Hepatocyte (in vitro differentiated cells): ENCODE measurements around the gene XRCC4.

Experiments used
- CTCF ChIP-seq: fragments of 200-600 bp; sonication (generic); IDR thresholded peaks from 2 replicates; pipeline ENCODE4 v1.5.1; 2016; ENCODE audit warnings: antibody characterized with exemption, mild to moderate bottlenecking; ENCODE audit not compliant: poor library complexity
- EZH2phosphoT487 ChIP-seq: fragments of 200-600 bp; sonication (generic); IDR thresholded peaks from one replicate; pipeline ENCODE4 v1.6.1; 2018; ENCODE audit warnings: antibody characterized with exemption, mild to moderate bottlenecking, low read depth, moderate library complexity; ENCODE audit not compliant: unreplicated experiment, severe bottlenecking

DNA sequence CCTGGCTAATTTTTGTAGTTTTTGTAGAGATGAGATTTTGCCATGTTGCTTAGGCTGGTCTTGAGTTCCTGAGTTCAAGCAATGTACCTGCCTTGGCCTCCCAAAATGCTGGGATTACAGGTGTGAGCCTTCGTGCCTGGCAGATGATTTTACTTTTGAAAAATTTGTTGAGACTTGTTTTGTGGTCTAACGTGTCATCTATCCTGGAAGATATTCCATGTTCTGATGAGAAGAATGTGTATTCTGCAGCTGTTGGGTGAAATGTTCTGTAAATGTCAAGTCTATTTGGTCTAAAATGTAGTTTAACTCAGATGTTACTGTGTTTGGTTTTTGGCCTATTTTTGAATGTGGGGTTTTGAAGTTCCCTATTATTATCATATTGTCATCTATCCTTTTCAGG, 145.6 kb downstream of the XRCC4 start:
- TF ChIP-seq CTCF = no peak
- no peak for TF ChIP-seq EZH2phosphoT487
